Body of pancreas (tissue), 4 donors: ENCODE measurements around the gene TAF5L.

Experiments
- POLR2A ChIP-seq, 3 donors: fragments of 450-650 bp; IDR thresholded peaks; one replicate each; pipeline ENCODE4 v1.6.1; 2016; ENCODE audit warnings: antibody characterized with exemption in 3 of 3, mild to moderate bottlenecking in 2 of 3
- TF ChIP-seq, protein P1 (sequence below), 7 experiments: fragments of 450-650 bp in 4 of 7; fragments of 200-600 bp in 3 of 7; sonication (generic) in 3 of 7; IDR thresholded peaks; one replicate each; pipeline ENCODE4 v1.5.1; 2016 to 2019; ENCODE audit warnings: antibody characterized with exemption in 7 of 7

DNA sequence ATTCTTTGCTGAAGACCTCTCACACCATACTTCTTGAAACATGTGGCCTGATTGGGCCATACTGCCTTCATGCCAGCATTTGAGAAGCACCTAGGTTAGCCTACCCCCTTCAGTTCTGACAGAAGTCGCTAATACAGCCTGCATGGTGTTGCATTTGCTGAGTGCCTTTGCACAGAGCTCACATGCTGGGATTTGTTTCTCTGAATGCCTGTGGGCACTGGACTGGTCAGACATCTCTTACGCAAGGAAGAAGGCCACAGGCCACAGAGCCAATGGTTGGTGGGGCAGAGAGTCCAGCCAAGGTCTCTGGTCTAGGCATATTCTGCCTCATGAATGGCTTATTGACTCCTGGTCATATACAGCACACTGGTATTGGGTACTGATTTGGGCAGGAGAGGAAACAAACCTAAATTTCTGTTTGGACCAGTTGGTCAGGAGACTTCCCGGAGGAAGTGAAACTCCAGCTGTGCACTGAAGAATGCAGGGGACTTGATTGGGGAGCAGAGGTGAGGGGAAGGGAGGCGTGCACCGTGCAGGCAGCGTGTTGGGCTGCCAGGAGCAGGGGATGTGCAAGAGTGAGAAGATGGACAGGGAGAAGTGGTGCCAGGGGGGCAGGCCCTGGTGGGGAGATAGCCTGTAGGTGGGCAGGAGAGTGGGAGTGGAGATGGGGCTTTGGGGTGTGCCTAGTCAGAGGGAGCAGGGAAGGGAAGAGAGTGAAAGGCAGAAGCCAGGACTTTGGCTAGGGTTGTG lies 18.2 kb upstream of the TAF5L start:
- TF ChIP-seq, protein P1, sequence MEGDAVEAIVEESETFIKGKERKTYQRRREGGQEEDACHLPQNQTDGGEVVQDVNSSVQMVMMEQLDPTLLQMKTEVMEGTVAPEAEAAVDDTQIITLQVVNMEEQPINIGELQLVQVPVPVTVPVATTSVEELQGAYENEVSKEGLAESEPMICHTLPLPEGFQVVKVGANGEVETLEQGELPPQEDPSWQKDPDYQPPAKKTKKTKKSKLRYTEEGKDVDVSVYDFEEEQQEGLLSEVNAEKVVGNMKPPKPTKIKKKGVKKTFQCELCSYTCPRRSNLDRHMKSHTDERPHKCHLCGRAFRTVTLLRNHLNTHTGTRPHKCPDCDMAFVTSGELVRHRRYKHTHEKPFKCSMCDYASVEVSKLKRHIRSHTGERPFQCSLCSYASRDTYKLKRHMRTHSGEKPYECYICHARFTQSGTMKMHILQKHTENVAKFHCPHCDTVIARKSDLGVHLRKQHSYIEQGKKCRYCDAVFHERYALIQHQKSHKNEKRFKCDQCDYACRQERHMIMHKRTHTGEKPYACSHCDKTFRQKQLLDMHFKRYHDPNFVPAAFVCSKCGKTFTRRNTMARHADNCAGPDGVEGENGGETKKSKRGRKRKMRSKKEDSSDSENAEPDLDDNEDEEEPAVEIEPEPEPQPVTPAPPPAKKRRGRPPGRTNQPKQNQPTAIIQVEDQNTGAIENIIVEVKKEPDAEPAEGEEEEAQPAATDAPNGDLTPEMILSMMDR (IDR thresholded peaks at IDR 0.05), result no peak
- TF ChIP-seq POLR2A (IDR thresholded peaks at IDR 0.05), result no peak
